HUES6 (cell line): ENCODE results near the gene DDX42.

Experiments
- H3K27ac ChIP-seq: 2 replicates; pipeline ENCODE4 v1.7.0; 2013; ENCODE audit warnings: low read depth, mild to moderate bottlenecking, low read length, inconsistent platforms
- H3K27me3 ChIP-seq: 2 replicates; pipeline ENCODE4 v1.6.1; 2013; ENCODE audit warnings: low read length; ENCODE audit not compliant: control insufficient read depth, insufficient read depth
- H3K36me3 ChIP-seq: 2 replicates; pipeline ENCODE4 v1.6.1; 2013; ENCODE audit warnings: low read length; ENCODE audit not compliant: control insufficient read depth, insufficient read depth
- H3K4me1 ChIP-seq: 2 replicates; pipeline ENCODE4 v1.6.1; 2013; ENCODE audit warnings: low read length; ENCODE audit not compliant: control insufficient read depth, insufficient read depth
- H3K4me3 ChIP-seq: 2 replicates; pipeline ENCODE4 v1.5.1; 2013; ENCODE audit warnings: low read depth, low read length
- H3K9ac ChIP-seq: one replicate; pipeline ENCODE4 v1.6.1; 2013; ENCODE audit warnings: mild to moderate bottlenecking, low read length
- H3K9me3 ChIP-seq: 2 replicates; pipeline ENCODE4 v1.6.1; 2013; ENCODE audit warnings: low read depth, low read length; ENCODE audit not compliant: control insufficient read depth, insufficient read depth

DDX42 gene

DNA sequence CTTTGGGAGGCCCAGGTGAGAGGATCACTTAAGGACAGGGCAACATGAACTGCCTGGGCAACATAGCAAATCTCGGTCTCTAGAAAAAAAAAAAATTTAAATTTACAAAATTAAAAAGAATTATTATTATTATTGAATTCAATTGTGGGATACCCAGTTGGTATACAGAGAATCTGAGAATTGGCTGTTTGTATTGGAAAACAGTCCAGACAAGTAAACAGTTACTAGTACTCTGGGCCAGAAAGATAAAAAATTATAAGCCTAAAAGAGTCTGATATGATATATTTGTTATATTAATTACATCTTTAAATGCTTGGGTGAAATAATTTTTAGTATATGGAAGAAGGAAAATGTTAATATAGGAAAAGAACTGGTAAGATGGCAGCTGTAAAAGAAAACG is 15.5 kb upstream of the DDX42 start:
- H3K9me3 ChIP-seq: no peaks in the 10 kb centered on the region
- no peak overlapping the region for H3K9ac ChIP-seq
- no peaks in the 10 kb centered on the region for H3K4me1 ChIP-seq
- no peak overlapping the region for H3K27ac ChIP-seq
- no peaks in the 10 kb centered on the region for H3K27me3 ChIP-seq
- H3K36me3 ChIP-seq: peaks cover 90% of the 10 kb centered on the region
- H3K4me3 ChIP-seq: no peak overlapping the region

DNA sequence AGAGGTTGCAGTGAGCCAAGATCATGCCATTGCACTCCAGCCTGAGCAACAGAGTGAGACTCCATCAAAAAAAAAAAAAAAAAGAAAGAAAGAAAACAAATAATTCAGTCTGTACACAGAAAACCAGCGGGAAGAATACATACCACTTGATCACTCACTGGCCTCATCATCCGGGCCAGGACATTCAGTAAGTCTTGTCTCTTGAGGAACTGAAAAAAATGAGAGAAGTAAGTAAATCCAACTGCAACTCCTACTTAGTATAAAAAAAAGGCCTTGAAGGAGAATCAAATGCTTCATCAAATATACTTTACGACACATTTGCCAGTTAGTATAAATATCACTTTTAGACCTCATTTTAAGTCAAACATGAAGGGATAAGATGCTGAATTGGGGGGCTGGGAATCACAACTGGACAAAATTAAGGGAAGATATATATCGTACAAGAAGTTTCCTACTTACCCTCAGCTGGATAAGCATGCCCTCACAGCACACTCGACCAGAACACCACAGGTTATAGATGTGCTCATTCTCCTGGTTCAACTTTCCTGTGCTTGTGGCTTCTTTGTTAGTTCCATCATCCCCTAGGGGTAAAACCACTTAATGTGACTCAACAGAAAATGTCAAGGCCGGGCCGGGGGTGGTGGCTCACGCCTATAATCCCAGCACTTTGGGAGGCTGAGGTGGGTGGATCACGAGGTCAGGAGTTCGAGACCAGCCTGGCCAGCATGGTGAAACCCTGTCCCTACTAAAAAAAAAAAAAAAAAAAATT is 13.0 kb upstream of the DDX42 start:
- Histone ChIP-seq H3K4me3 (no peak overlapping the region), H3K27ac (no peak overlapping the region), H3K9ac (no peak overlapping the region), H3K27me3 (no peaks in the 10 kb centered on the region), H3K9me3 (no peaks in the 10 kb centered on the region), H3K4me1 (no peaks in the 10 kb centered on the region), H3K36me3 (peaks cover 87% of the 10 kb centered on the region)

DNA sequence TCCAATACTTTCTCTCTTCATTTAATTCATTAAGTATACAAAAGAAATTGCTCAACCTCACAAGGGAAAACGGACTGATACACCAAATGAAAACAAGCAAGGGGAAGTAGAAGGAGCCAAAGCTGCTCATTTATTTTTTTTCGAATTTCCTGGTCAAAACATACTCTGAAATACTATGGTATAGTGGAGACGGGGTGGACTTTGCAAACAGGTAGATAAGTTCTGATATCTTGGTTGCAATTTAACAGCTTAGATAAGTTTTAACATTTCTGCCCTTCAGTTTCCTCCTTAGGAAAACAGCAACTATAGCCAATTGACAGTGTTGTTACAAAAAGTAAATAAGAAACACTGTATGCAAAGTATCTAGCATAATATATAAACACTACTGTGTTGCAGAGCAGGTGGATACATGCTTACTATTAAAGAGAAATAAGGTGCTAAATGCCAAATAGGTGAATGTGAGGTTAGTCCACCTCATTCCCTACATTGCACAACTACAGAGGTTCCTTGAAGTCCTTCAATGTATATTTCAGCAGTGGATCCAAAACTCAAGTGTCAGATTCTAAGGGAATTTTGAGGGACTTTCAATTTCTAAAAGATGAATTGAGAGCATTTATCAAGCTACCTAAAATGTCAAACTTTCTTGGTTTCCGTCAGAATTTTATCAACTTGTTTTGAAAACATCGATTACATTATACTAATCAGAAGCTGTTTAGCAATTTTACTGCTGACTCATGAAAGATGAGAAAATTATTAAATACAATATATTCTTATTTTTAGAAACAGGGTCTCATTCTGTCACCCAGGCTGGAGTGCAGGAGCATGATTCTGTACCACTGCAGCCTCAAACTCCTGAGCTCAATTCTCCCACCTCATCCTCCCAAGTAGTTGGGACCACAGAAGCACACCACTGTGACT is 11.6 kb upstream of the DDX42 start:
- Histone ChIP-seq H3K27me3 (no peaks in the 10 kb centered on the region), H3K4me1 (no peaks in the 10 kb centered on the region), H3K4me3 (no peak overlapping the region), H3K36me3 (peaks cover 72% of the 10 kb centered on the region), H3K9ac (no peak overlapping the region), H3K9me3 (no peaks in the 10 kb centered on the region), H3K27ac (no peak overlapping the region)

DNA sequence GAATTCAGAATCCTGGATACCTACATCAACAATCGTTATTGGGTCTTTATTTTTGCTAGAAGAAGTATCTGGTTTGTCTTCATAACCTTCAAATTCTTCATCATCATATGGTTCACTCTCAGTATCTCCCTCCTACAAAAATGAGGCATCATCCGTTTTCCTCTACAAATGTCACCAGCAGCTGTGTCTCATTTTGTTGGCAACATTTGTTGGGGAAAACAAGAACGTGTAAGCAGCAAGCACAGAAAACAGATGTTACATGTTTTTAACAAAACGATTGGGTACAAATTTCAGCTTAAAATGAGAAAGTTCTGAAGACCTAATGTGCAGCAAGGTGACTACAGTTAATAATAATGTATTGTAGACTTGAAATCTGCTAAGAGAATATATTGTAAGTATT is 9.3 kb upstream of the DDX42 start:
- no peak overlapping the region for H3K9ac ChIP-seq
- no peaks in the 10 kb centered on the region for H3K4me1 ChIP-seq
- no peak overlapping the region for H3K4me3 ChIP-seq
- no peaks in the 10 kb centered on the region for H3K27me3 ChIP-seq
- H3K36me3 ChIP-seq: peaks cover 58% of the 10 kb centered on the region
- H3K27ac ChIP-seq: no peak overlapping the region
- no peaks in the 10 kb centered on the region for H3K9me3 ChIP-seq

DNA sequence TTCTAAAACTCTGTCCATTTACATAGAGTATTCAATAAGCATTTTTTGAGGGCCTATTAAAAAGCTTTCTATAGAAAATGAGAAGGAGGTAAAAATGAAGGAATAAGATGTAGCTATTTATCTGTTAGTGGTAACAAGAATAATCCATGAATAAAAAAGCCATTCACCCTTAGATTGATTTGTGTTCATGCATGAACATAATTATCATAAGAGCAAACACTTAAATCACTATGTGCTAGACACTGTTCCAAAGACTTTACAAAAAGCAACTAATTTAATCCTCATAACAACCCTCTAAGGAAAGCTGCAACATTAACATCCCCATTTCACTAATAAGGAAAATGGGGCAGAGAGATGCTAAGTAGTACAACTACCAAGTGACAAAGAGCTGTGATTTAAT is 7.2 kb upstream of the DDX42 start:
- no peak overlapping the region for H3K9ac ChIP-seq
- H3K4me3 ChIP-seq: no peak overlapping the region
- H3K27me3 ChIP-seq: no peaks in the 10 kb centered on the region
- H3K36me3 ChIP-seq: peaks cover 41% of the 10 kb centered on the region
- H3K9me3 ChIP-seq: no peaks in the 10 kb centered on the region
- H3K27ac ChIP-seq: no peak overlapping the region
- H3K4me1 ChIP-seq: no peaks in the 10 kb centered on the region

GRCh38 chr17:63768433-63768832 is 5.5 kb upstream of the DDX42 start:
- no peak overlapping the region for H3K27ac ChIP-seq
- H3K4me3 ChIP-seq: no peak overlapping the region
- no peaks in the 10 kb centered on the region for H3K4me1 ChIP-seq
- H3K27me3 ChIP-seq: no peaks in the 10 kb centered on the region
- no peak overlapping the region for H3K9ac ChIP-seq
- no peaks in the 10 kb centered on the region for H3K9me3 ChIP-seq
- H3K36me3 ChIP-seq: peaks cover 24% of the 10 kb centered on the region

DNA sequence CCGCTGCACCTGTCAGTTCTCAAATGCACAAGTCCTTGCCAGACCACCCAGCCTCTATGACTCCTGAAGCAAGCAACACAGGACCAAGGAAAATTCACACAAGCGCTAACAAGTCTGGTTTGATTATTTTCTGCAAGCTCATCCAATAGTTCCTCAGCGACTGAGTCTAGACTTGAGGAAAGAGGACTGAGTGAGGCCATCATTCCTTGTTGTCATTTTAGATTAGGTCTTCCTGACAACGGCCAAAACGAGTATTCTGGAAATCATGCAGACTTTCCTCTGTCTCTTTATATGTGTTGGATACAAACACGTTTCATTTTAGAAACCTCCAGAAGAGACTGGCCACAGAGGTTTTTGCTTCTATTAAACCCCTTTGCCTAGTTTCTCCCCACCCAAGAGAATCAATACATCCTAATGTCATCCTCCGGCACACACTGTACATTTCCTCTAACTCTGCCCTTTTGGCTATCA is 1.1 kb upstream of the DDX42 start:
- Histone ChIP-seq H3K4me3 (peak overlapping the region; percentile 91), H3K27me3 (no peaks in the 10 kb centered on the region), H3K27ac (peak overlapping the region; percentile 68; the same call in 1 of the 2 replicates), H3K9me3 (no peaks in the 10 kb centered on the region), H3K36me3 (peaks cover 19% of the 10 kb centered on the region), H3K4me1 (0 out of 2 replicates have a peak, but pooled peaks cover 8% of the 10 kb centered on the region), H3K9ac (peak overlapping the region; percentile 94)

DNA sequence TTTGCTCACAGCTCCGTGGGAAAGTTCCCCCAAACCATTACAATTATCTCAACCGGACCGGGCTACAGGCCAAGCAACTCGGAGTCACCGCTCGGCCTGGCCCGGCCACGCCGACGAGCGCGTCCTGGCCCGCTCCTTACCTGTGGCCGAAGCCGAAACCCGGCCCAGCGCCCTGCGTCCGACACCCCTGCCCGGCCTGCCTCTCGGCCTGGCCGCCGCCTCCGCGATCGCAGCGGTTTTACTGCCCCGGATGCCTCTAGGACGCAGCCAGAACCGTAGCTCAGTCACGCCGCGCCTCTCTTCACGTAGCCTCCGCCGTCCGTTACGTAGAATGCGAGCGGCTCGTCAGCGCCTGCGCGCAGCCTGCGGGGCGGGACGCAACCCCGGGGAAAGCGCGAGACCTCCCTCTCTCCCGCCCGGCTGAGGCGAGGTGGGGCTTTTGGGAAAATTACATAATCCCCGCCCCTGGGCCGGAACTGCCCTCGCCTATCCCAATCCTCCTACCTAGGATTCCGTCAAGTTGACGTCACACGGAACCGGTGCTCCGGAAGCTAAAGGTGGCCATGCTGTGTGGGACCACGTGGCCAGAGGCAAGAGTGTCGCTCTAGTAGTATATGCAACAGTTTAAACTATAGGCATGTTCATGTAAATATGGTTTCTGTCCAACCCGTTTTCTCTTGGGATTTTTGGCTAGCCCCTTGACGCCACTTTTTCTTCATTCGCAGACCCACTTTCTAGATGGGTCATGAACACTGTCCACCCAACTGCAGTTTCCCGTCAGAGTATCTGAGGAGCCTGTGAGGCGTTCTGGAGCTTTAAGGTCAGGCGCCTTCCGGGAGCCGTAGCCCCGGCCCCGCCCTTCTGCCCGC is 464 bp upstream of the DDX42 start, which contains the start of gene CCDC47:
Gene CCDC47 (minus strand): TSS at position 326 of the 869 bp plus-strand sequence. CDS start 7,422 bp downstream, outside the sequence.
- Histone ChIP-seq H3K9me3 (no peaks in the 10 kb centered on the region), H3K27me3 (no peaks in the 10 kb centered on the region), H3K9ac (peak within 1 kb of the TSS; percentile 94), H3K36me3 (peaks cover 25% of the 10 kb centered on the region), H3K27ac (peak within 1 kb of the TSS; percentile 96), H3K4me3 (peak within 1 kb of the TSS; percentile 91), H3K4me1 (0 out of 2 replicates have a peak, but pooled peaks cover 8% of the 10 kb centered on the region)

- H3K27ac ChIP-seq: peak overlapping the region; percentile 96; the same call in 1 of the 2 replicates
- peak overlapping the region; percentile 67 for H3K4me3 ChIP-seq
- H3K4me1 ChIP-seq: 0 out of 2 replicates have a peak, but pooled peaks cover 8% of the 10 kb centered on the region
- H3K9me3 ChIP-seq: no peaks in the 10 kb centered on the region
- no peaks in the 10 kb centered on the region for H3K27me3 ChIP-seq
- peak overlapping the region; percentile 93 for H3K9ac ChIP-seq
- peaks cover 36% of the 10 kb centered on the region for H3K36me3 ChIP-seq
Measured at GRCh38 chr17:63774969-63775265, 947 bp downstream of the DDX42 start.

- peak overlapping the region; percentile 93 for H3K9ac ChIP-seq
- peaks cover 39% of the 10 kb centered on the region for H3K36me3 ChIP-seq
- no peaks in the 10 kb centered on the region for H3K27me3 ChIP-seq
- peak overlapping the region; percentile 67 for H3K4me3 ChIP-seq
- no peaks in the 10 kb centered on the region for H3K9me3 ChIP-seq
- H3K27ac ChIP-seq: no peak overlapping the region; the same call in 1 of the 2 replicates
- 0 out of 2 replicates have a peak, but pooled peaks cover 8% of the 10 kb centered on the region for H3K4me1 ChIP-seq
Measured at GRCh38 chr17:63775420-63775819, 1.4 kb downstream of the DDX42 start.
